Stimulated activated CD8-positive, alpha-beta memory T cell treated with anti-CD3 and anti-CD28 coated beads, Interleukin-2, amount 100 ng/mL, for 48 hours (primary cell): ENCODE measurements around the gene TEAD2.
"Not testable (repeated sequence)": the region's sequence is repeated elsewhere in the genome, so short reads cannot be mapped to it uniquely, and the experiment has no call there.

ENCODE experiments used
- DNase-seq, 2 donors: peaks; one replicate each; pipeline ENCODE4 v3.0.0-alpha.2; 2020; ENCODE audit warnings: low read depth in 2 of 2

Gene TEAD2

DNA sequence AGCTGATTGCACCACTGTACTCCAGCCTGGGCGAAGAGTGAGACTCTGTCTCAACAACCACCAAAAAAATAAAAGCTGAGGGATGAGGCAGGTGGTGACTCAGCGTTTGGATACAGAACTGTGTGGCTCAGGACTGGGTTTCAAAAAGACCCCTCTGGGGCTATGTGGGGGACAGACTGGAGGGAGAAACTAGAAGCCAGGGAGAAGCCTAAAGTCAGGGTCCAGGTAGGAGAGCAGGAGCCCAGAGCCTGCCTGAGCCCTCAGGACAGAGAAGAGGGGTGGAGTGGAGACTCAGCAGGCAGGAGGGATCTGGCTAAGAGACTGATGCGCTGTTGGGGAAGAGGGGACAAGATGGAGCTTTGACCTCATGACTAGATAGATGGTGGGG lies 28.8 kb downstream of the TEAD2 start:
- no peak for DNase-seq

- not testable (repeated sequence) for DNase-seq
These were observed 29.4 kb downstream of the TEAD2 start for GRCh38 chr19:49332691-49333417.

GRCh38 chr19:49331616-49332055 lies 30.6 kb downstream of the TEAD2 start:
- peak in 1 of 2 donors; percentile 37 for DNase-seq

- not testable (repeated sequence) for DNase-seq
These were observed 31.0 kb downstream of the TEAD2 start for GRCh38 chr19:49331187-49331586.

GRCh38 chr19:49328741-49329140 lies 33.5 kb downstream of the TEAD2 start:
- DNase-seq: no peak

- no peak for DNase-seq
These were observed 34.2 kb downstream of the TEAD2 start for GRCh38 chr19:49327878-49328544.

- no peak for DNase-seq
These were observed 36.0 kb downstream of the TEAD2 start for GRCh38 chr19:49326165-49326704.

GRCh38 chr19:49325756-49326155 lies 36.5 kb downstream of the TEAD2 start:
- DNase-seq: not testable (repeated sequence)

DNA sequence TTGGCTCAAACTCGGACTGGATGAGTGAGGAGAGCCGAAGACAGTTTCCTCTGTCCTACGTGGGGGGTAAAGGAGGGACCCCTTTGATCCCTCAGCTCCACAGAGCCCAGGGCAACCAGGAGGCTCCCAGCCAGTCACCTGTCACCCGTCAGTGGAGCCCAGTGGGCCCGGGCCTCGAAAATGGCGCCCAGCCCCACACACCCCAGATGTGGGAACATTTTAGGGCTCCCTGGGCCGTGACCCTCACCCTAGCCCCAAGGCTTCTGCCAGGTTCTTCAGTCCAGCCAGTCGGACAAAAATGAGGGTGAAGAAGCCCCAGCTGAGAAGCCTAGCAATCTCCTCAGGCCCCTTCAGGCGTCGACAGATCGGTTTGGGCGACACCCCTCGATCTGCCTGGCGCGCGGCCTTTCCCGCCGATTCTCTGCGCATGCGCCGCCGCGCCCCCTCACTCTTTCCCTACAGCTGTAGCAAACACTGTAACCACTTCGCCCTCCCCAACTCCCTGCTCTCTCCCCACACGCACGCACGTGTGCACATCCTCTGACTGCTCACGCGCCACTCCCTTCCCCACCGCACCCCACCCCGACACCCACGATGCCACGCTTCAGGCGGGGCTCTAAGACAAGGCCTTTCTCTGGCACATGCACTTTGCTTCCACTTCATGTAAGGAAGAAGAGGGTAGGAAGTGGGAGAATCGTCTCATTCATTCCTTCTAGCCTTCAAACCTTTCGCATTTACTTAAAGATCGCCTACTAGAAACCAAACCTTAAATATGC lies 37.2 kb downstream of the TEAD2 start, which contains the start of gene SLC6A16:
Gene SLC6A16, minus strand, starts transcription at position 391 of the 776 bp plus-strand sequence. CDS start 13,844 bp downstream, outside the sequence.
- DNase-seq: no peak

DNA sequence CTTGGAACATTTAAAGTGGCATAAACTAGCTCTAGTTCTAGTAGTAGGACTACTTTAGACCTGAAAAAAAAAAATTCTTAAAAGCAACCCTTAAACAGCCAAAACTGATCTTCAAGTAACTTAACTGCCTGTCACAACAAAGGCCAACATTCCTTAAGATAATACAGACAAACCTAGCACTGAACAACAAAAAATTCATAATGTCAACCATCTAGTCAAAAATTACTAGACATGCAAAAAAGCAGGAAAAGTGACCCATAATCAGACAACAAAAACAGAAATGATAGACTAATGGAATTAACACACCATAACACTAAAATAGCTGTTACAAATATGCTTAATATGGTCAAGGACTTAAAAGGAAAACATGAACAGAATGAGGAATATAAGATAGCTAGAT lies 43.9 kb downstream of the TEAD2 start:
- no peak for DNase-seq

GRCh38 chr19:49316284-49316683 lies 45.9 kb downstream of the TEAD2 start:
- DNase-seq: no peak

DNA sequence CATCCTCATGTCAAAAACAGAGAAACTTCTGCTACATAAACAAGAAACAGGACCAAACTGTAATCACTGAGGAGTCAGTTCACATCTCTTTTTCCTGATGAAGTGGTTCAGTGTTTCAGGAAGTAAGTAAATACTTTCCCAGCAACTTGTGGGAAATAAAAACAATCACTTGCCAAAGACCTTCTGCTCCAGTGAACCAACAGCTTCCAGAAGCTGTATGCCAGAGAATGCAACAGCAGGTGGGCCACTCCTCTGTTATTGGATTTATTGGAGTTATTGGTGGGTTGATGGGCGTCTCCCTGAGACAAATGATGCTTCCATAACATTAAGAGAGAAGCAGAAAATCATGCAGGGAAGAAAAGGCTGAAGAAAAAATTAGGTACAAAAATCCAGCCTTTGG lies 47.1 kb downstream of the TEAD2 start:
- no peak for DNase-seq

- DNase-seq: no peak
These were observed 53.1 kb downstream of the TEAD2 start for GRCh38 chr19:49309087-49309486.

GRCh38 chr19:49306734-49307133 lies 55.5 kb downstream of the TEAD2 start:
- DNase-seq: not testable (repeated sequence)

- DNase-seq: no peak
These were observed 60.4 kb downstream of the TEAD2 start for GRCh38 chr19:49301866-49302252.

DNA sequence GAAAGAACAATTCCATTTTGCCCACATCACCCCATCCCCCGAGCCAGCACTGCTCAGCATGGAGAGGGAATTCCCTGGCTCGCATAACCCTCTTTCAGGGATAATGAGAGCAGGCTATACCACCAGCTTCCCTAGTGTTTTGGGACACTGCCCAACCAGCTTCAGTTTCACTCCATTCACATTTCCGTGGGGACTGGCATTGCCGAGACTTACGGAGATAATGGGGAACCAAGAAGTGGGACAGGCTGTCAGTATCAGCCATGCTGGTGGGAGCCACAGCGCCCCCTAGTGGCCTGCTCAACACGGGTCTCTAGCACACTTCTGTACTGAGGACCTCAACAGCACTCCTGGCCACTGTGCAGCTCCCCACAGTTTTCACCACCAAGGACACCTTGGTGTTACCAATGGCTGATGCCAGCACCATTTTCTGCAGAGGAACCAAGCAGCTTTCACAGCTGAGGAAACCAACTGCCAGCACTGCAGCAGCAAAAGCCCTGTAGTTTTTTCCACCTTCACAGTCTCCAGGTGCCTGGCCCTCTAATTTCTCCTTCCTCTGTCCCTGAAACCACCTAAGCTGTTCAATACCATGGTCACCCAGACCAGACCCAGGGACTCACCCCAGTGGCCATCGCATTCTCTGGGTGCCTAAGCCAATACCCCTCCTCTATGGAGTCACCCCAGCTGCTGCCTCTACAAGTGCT lies 60.9 kb downstream of the TEAD2 start:
- peak; percentile 74 to 84 for DNase-seq

DNA sequence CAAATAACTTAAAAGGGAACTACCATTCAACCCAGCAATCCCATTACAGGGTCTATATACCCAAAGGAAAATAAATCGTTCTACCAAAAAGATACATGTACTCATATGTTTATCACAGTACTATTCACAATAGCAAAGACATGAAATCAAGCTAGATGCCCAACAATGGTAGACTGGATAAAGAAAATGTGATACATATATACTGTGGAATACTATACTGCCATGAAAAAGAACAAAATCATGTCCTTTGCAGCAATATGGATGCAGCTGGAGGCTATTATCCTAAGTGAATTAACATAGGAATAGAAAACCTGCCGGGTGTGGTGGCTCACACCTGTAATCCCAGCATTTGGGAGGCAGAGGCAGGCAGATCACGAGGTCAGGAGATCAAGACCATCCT lies 63.6 kb downstream of the TEAD2 start:
- DNase-seq: not testable (repeated sequence)

GRCh38 chr19:49297403-49297802 lies 64.8 kb downstream of the TEAD2 start:
- no peak for DNase-seq

- DNase-seq: no peak
These were observed 66.9 kb downstream of the TEAD2 start for GRCh38 chr19:49295208-49295880.

- DNase-seq: no peak
These were observed 67.8 kb downstream of the TEAD2 start for GRCh38 chr19:49294401-49294800.
